Measurements from ENCODE around the gene CAPNS1.
"Not testable (repeated sequence)": the region's sequence is repeated elsewhere in the genome, so short reads cannot be mapped to it uniquely, and the experiment has no call there.

CAPNS1 gene

GRCh38 chr19:36150586-36150985 is 10.7 kb downstream of the CAPNS1 start:
- DNase-seq (ENCODE audit: insufficient read length, low spot score) (no peak), FAIRE-seq (no peak)
- TF ChIP-seq POLR2A (IDR thresholded peaks at IDR 0.05; ENCODE audit: low read depth, low read length) = no peak

GRCh38 chr19:36151144-36152018 is 11.5 kb downstream of the CAPNS1 start:
- DNase-seq (ENCODE audit: insufficient read length, low spot score) (no peak), FAIRE-seq (no peak)

GRCh38 chr19:36152019-36152351 is 12.1 kb downstream of the CAPNS1 start:
- FAIRE-seq = no peak
- no peak for TF ChIP-seq POLR2A (IDR thresholded peaks at IDR 0.05; ENCODE audit: low read depth, low read length)

More at GRCh38 chr19:36151144-36152018, 11.5 kb downstream of the CAPNS1 start:
- TF ChIP-seq POLR2A (IDR thresholded peaks at IDR 0.05; ENCODE audit: low read depth, low read length) = no peak

GRCh38 chr19:36152352-36153091 is 12.7 kb downstream of the CAPNS1 start, which contains the start of gene COX7A1:
Gene COX7A1, minus strand, starts transcription at chr19:36152447. Its CDS starts 40 bp downstream, at chr19:36152407.
- DNase-seq (ENCODE audit: insufficient read length, low spot score) (no peak), FAIRE-seq (no peak)
- no peak for TF ChIP-seq POLR2A (IDR thresholded peaks at IDR 0.05; ENCODE audit: low read depth, low read length)

More at GRCh38 chr19:36152019-36152351, 12.1 kb downstream of the CAPNS1 start:
- DNase-seq (ENCODE audit: insufficient read length, low spot score) = no peak

GRCh38 chr19:36153126-36153525 is 13.3 kb downstream of the CAPNS1 start:
- TF ChIP-seq POLR2A (IDR thresholded peaks at IDR 0.05; ENCODE audit: low read depth, low read length) = no peak
- no peak for DNase-seq (ENCODE audit: insufficient read length, low spot score)
- FAIRE-seq = no peak

- TF ChIP-seq POLR2A (IDR thresholded peaks at IDR 0.05; ENCODE audit: low read depth, low read length) = no peak
- no peak for FAIRE-seq
- no peak for DNase-seq (ENCODE audit: insufficient read length, low spot score)
These were observed 21.1 kb downstream of the CAPNS1 start for GRCh38 chr19:36160821-36161596.

- no peak for TF ChIP-seq POLR2A (IDR thresholded peaks at IDR 0.05; ENCODE audit: low read depth, low read length)
- DNase-seq (ENCODE audit: insufficient read length, low spot score) (no peak), FAIRE-seq (no peak)
These were observed 23.9 kb downstream of the CAPNS1 start for GRCh38 chr19:36163813-36164212.

GRCh38 chr19:36169084-36169760 is 29.4 kb downstream of the CAPNS1 start:
- FAIRE-seq = no peak
- no peak for TF ChIP-seq POLR2A (IDR thresholded peaks at IDR 0.05; ENCODE audit: low read depth, low read length)

GRCh38 chr19:36172852-36173251 is 33.0 kb downstream of the CAPNS1 start:
- FAIRE-seq = no peak
- DNase-seq (ENCODE audit: insufficient read length, low spot score) = no peak
- no peak for TF ChIP-seq POLR2A (IDR thresholded peaks at IDR 0.05; ENCODE audit: low read depth, low read length)

More at GRCh38 chr19:36169084-36169760, 29.4 kb downstream of the CAPNS1 start:
- no peak for DNase-seq (ENCODE audit: insufficient read length, low spot score)

GRCh38 chr19:36173846-36174245 is 34.0 kb downstream of the CAPNS1 start:
- not testable (repeated sequence) for DNase-seq (ENCODE audit: insufficient read length, low spot score); FAIRE-seq

- FAIRE-seq; DNase-seq (ENCODE audit: insufficient read length, low spot score): not testable (repeated sequence)
These were observed 39.2 kb downstream of the CAPNS1 start for GRCh38 chr19:36179077-36179476.

GRCh38 chr19:36182612-36183244 is 42.9 kb downstream of the CAPNS1 start:
- no peak for DNase-seq (ENCODE audit: insufficient read length, low spot score)
- no peak for FAIRE-seq
- no peak for TF ChIP-seq POLR2A (IDR thresholded peaks at IDR 0.05; ENCODE audit: low read depth, low read length)

GRCh38 chr19:36183245-36183628 is 43.4 kb downstream of the CAPNS1 start:
- DNase-seq (ENCODE audit: insufficient read length, low spot score) (no peak), FAIRE-seq (no peak)
- no peak for TF ChIP-seq POLR2A (IDR thresholded peaks at IDR 0.05; ENCODE audit: low read depth, low read length)

GRCh38 chr19:36186722-36187121 is 46.9 kb downstream of the CAPNS1 start:
- FAIRE-seq; DNase-seq (ENCODE audit: insufficient read length, low spot score): not testable (repeated sequence)

Measured in H54 (cell line).